ENCODE measurements around the gene RGMA.
"Not testable (repeated sequence)": the region's sequence is repeated elsewhere in the genome, so short reads cannot be mapped to it uniquely, and the experiment has no call there.

RGMA gene

GRCh38 chr15:93031557-93032384 is 57.2 kb downstream of the RGMA start:
- not testable (repeated sequence) for DNase-seq

DNA sequence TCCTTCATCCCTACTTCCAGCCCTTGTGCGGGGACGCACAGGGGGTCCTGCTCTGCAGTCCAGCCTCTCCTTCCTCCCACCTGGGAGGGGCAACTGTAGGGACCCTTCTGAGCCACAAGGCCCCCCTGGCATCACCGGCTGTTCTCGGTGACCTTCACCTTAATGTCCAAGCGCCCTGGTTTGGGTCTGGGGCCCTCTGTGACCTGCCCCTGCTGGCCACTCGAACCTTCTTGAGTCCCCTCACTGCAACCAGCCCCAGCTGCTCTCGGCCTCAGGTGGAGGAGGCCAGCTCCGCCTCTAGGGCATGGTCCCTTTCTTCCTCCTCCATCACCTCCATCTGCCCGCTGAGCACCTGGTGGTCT is 57.9 kb downstream of the RGMA start:
- no peak for DNase-seq

GRCh38 chr15:93030430-93031102 is 58.4 kb downstream of the RGMA start:
- peak; percentile 44 for DNase-seq

DNA sequence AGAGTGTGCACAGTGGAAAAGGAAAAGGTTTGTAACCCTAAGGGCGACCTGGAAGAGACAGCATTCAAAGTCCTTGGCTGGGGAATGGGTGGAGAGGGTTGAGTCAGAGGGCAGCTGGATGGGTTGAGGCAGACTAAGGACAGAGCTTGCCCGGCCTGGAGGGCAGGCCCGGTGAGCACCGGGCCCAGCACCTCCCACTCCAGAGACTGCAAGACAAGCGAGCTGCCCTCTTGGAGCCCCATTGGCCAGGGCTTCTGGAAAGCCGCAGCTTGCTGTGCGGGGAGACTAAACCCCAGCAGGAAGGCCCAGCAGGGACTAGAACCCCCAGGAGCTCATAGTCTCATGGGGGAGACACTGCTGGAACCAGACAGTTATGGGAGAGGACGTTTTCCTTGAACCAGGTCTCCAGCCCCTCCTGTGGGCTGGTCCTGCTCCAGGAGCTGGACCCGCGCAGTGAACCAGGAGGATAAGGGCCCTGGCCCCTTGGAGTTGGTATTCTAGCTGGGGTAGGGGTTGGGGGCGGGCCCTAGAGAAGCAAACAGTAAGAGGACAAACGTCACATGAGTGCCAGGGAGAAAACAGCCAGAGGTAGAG is 59.1 kb downstream of the RGMA start:
- DNase-seq = no peak

DNA sequence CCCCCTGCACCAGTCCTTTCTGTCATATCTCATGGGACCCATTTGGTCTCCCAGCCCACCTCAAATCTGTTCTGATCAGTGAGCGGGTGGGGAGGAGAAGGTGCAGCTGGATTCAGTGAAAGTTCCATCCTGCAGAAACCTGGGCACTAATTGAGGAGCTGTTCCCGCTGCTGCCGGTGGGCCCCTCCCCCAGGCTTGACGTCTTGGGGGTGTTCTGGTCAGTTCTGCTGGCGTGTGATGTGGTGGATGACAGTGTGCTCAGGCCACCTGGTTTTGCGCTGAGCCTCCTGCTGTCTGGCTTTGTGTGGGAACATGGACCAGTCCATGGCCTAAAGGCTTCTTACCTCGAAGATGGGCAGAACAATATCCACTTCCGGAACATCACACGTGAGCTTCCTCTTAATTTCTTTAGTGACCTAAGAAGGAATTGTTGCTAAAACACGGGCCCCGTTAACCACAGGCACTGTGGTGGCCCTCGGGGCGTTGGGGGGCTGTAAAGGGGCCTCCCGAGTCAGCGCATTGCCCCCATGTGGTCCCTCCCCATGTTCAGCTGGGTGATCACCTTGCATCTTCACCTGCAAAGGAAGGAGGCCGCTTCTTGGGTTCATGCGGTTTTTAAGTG is 59.7 kb downstream of the RGMA start:
- DNase-seq = no peak

- DNase-seq = no peak
These were observed 60.3 kb downstream of the RGMA start for GRCh38 chr15:93028632-93029213.

DNA sequence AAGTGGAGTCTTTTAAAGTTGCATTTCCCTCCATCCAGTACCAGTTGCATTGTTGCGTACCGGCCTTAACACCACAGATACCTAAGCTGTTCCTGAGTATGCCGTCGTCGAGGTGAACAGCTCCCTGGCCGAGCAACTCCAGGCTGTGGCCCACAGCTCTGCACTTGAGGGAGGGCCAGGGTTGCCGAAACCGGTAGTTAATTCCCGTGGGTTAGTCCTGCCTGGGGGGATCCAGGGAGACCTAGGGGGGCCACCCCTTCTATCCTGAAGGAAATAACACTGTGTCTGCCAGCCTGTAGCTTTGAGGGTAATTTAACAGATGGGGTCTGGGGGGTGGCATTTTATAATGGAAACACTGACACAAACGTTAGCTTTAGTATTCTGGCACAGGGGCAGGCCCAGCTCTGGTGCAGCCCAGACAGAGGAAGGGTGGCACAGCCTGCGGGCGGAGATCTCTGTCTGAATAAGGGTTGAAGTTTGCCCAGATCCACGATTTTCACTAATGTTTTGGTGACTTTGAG is 60.8 kb downstream of the RGMA start:
- DNase-seq = no peak

- no peak for DNase-seq
These were observed 61.6 kb downstream of the RGMA start for GRCh38 chr15:93027413-93027812.

DNA sequence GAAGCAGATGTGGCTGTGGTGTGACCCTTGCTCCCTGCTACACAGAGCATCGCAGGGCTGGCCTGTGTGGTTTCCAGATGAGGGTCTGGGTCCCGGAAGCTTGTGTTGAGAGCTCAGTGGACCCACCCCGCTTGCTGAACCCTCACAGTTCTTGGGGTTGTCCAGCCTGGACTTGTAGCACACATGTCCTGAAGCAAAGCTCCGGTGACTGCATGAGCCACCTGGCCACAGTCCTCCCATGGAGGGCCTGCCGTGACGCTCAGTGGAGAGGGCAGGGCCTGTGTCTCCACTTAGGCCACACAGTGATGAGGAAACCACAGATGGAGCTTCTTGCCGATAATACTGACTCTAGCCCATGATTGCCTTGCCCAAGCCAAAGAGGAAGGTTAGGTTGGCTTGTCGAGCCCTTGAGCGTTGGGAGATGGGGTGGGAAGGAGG is 62.6 kb downstream of the RGMA start:
- no peak for DNase-seq

DNA sequence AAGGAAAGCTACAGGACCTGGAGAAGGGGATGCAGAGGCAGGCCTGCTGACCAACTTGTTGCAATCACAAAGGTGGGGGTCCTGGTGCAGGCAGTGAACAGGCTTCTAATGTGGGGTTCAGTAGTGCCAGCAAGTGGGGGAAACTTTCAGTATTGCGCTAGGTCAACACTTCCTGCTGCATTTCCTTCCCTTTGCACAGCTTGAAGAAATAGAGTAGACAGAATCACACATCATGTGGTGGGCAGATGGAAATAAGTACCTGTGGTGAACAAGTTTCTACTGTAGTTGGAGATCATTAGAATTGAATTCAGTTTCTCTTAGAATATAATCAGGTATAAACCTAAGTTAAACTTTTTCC is 63.4 kb downstream of the RGMA start:
- DNase-seq = no peak

GRCh38 chr15:93024716-93025624 is 64.0 kb downstream of the RGMA start:
- DNase-seq = no peak

DNA sequence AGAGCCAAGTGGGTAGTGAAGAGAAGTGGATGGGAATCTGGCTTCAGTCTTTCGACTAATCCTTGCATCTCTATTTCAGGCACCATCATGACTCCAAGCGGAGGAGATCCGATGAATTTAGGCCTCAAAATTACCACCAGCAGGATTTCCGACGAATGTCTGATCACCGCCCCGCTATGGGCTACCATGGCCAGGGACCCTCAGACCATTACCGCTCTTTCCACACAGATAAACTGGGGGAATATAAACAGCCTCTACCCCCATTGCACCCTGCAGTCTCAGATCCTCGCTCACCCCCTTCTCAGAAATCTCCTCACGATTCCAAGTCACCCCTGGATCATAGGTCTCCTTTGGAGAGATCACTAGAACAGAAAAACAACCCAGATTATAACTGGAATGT is 64.7 kb downstream of the RGMA start:
- DNase-seq = no peak

GRCh38 chr15:93020976-93021772 is 67.8 kb downstream of the RGMA start:
- DNase-seq = no peak

GRCh38 chr15:93019971-93020370 is 69.0 kb downstream of the RGMA start:
- DNase-seq = no peak

DNA sequence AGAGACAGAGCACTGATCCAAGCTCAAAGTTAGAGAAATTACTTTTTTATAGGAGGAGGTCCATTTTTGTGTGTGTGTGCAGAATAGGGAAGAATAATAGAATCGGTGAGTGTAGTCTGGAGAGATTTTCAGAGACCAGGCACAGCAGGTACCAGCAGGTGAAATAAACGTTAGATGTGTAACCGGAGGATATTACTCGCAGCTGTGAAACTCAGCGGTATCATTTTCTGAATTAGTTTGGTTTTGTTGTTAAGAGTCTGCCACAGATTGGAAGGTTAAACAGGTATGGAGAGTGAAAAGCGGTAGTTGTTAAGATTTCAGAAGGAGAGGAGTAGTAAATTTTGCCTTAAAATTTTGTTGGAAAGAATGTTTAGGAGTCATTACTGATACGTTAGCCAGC is 69.9 kb downstream of the RGMA start:
- no peak for DNase-seq

DNA sequence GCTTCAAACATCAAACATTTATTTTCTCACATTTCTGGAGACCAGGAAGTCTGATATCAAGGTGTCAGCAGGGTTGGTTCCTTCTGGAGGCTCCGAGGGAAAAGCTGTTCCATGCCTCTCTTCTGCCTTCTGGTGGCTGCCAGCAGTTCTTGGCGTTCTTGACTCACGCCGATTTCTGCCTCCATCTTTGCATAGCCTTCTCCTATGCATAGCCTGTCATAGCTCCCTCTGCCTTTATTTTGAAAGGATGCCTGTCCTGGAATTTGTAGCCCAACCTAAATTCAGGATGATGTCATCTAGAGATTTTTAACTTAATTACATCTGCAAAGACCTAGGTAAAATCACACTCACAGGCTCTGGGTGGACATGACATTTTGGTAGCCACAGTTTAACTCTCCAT is 70.4 kb downstream of the RGMA start:
- DNase-seq = no peak

GRCh38 chr15:93017526-93017925 is 71.5 kb downstream of the RGMA start:
- no peak for DNase-seq

GRCh38 chr15:93012786-93013185 is 76.2 kb downstream of the RGMA start:
- no peak for DNase-seq

DNA sequence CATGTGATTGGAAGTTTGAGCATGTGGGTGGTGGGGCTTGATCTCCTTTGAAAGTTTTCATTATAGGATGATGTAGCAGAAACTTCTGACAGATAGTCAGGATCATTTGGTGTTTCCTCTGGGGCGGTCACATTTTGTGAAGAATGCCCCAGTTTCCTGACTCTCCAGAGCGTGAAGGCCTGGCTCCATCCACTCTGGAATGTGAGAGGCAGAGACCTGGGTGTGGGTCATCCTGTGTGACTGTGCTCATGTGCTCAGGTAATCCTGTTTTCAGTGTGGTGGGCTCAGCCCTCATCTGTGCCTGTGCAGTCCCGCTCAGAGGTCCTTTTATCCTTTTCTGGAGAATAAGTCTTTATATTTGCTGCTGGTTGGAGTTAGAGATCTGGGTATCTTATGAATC is 81.0 kb downstream of the RGMA start:
- no peak for DNase-seq

- DNase-seq = no peak
These were observed 83.9 kb downstream of the RGMA start for GRCh38 chr15:93005133-93005532.

DNA sequence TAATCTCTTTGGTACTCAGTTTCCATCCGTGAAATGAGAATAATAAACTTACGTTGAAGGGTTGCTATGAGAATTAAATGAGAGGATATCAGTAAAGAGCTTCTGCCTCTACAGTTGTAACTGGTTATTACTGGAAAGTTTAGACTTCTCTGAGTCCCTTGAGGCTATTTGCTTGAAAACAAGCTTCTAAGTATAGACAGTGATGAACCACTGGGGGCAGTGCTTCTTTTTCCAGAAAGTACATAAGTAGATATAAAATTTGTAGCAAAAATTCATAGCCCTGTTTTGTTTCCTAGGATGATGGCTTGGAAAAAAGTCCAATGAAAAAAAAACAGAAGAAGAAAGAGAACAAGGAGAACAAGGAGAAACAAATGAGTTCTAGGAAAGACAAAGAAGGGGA is 87.1 kb downstream of the RGMA start:
- DNase-seq = no peak
